Inflammatory macrophage treated with lipopolysaccharide for 4 hours (primary cell): Measurements from ENCODE around the gene BCAP29.
"Not testable (repeated sequence)": the region's sequence is repeated elsewhere in the genome, so short reads cannot be mapped to it uniquely, and the experiment has no call there.

Experiments
- DNase-seq: peaks from one replicate; pipeline ENCODE4 v3.0.0-alpha.2; 2020

Gene BCAP29, protein sequence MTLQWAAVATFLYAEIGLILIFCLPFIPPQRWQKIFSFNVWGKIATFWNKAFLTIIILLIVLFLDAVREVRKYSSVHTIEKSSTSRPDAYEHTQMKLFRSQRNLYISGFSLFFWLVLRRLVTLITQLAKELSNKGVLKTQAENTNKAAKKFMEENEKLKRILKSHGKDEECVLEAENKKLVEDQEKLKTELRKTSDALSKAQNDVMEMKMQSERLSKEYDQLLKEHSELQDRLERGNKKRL

DNA sequence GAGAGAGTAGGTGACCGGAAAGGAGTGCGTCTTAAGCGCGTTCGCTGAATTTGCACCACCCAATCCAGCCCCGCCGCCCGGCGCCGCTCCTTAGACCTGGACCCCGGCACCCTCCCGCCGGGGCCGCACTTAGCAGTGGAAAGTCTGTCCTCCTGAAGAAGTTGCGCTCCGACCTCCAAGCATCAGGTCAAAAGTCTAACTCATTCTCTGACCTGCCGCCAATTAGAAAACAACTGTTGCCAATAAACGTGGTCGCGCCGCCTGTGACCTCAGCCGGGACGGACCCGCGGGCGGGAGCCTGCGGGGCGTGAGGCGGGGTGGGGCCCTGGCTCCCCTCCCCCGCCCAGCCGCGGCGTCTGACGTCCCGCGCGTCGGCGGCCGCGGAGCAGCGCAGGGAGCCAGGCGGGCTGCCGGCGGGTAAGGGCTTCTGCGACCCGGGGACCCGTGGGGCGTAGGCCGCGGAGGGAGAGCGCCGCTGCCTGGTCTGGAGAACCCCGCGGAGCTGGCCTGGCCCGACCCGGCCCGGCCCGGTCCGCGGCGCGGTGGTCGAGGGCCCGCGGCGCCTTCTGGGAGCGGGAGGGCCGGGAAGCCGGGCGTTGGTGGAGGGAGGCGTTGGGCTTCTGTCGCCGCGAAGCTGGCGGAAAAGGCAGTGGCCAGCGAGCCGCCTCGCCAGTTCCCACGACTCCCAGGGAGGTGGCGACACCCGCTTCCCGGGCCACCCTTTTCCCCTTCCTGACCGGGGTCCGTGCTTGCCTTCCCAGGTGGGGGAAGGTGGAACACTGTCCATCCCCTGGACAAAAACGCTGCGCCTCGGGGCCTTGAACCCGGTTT lies at the start of gene BCAP29:
Gene BCAP29, plus strand, starts transcription at position 362 of the 831 bp plus-strand sequence. CDS start 527 bp downstream, outside the sequence.
- DNase-seq = peak; percentile 78

GRCh38 chr7:107530751-107531150 lies 49.3 kb upstream of the BCAP29 start:
- DNase-seq = peak; percentile 5

DNA sequence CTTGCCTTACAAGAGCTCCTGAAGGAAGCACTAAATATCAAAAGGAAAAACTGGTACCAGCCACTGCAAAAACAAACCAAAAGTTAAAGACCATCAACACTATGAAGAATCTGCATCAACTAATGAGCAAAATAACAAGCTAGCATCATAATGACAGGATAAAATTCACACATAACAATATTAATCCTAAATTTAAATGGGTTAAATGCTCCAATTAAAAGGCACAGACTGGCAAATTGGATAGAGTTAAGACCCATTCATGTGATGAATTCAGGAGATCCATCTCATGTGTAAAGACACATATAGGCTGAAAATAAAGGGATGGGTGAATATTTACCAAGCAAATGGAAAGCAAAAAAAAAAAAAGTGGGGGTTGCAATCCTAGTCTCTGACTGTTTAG lies 45.9 kb upstream of the BCAP29 start:
- DNase-seq = no peak

DNA sequence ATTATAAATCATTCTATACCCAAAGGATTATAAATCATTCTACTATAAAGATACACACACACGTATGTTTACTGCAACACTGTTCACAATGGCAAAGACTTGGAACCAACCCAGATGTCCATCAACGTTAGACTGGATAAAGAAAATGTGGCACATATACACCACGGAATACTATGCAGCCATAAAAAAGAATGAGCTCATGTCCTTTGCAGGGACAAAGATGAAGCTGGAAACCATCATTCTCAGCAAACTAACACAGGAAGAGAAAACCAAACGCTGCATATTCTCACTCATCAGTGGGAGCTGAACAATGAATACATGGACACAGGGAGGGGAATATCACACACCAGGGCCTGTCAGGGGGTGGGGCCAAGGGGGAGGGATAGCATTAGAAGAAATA lies 42.8 kb upstream of the BCAP29 start:
- not testable (repeated sequence) for DNase-seq

- DNase-seq = no peak
Observed at GRCh38 chr7:107538001-107538400, 42.0 kb upstream of the BCAP29 start.

- DNase-seq = no peak
Observed at GRCh38 chr7:107543338-107543993, 36.6 kb upstream of the BCAP29 start.

DNA sequence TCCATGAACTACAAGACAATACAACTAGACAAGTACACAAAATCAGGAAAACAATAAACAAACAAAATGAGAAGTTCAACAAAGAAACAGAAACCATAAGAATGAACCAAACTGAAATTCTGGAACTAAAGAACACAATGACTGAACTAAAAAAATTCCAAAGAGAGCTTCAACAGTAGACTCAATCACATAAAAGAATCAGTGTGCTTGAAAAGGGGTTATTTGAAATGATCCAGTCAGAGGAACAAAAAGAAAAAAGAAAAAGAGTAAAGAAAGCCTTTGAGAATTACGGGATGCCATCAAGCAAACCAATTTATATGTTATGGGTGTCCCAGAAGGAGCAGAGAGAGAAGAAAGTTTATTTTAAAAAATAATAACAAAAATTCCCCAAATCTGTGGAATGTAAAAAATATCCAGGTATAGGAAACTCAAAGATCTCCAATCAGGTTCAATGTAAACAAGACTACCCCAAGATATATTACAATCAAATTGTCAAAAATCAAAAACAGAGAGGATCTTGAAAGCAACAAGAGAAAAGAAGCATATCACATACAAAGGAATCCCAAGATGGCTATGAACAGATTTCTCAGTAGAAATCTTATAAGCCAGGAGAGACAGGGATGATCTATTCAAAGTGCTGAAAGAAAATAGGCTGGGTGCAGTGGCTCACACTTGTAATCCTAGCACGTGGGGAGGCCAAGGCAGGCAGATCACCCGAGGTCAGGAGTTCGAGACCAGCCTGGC lies 35.0 kb upstream of the BCAP29 start:
- DNase-seq = no peak

DNA sequence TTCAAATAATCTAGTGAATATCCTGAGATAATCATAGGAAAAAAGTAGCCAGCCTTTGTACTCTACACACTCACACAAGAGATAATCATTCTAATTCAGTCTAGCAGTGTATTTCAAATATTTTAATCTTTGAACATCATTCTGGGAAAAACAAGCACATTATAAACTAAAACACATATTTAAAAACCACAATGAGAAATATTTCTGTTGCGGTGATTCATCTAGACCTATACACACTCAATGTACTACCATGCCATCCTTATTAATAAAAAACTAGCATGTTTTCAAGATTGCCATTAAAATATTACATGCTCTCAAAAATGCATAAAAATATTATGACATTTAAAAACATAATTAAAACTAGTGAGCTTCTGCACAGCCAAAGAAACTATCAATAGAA lies 28.1 kb upstream of the BCAP29 start:
- no peak for DNase-seq

- DNase-seq = no peak
Observed at GRCh38 chr7:107555893-107556292, 24.2 kb upstream of the BCAP29 start.

DNA sequence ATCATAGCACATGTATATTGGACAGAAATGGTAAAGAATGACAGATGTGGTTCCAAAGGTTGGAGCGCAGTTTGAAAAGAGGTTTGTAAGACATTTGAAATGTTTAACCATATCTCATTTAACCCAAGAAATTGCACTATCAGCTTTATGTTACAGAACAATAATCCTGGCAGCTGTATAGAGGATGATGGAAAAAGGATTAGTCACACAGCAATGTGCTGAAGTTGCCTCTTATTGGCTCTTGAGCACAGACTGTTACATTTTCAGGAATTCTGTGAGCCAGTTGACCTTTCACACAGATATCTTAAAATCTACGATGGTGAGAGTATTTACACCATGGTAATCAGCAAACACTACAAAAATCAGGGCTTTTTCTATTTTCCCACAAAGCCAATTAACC lies 20.2 kb upstream of the BCAP29 start:
- no peak for DNase-seq

DNA sequence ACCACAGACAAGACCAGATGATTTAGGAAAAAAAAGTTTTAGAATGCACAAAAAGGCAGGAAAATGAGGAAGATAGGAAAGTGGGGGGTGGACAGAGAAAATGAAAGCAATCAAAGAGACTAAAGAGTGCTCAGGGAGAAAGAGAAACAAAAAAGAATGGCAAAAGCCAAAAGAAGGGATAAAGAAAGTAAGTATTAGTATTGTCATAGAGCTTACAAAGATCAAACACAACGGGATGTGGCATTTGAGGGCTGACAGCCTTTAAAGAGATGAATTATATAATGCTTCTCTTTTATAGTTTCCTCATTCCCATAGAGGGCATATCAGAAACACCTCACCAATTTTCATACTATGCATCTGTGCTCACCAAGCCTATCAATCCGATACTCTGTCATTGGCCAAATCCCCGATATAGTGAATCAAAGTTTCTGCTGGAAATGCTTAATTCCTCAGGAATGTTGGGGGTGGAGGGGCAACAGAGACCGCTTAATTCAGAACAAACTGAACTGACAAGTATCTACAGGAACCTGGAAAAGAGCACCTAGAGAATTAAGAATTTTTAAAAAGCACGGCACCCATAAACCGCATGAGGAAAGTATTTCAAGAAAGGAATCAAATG lies 19.0 kb upstream of the BCAP29 start:
- peak; percentile 60 for DNase-seq

DNA sequence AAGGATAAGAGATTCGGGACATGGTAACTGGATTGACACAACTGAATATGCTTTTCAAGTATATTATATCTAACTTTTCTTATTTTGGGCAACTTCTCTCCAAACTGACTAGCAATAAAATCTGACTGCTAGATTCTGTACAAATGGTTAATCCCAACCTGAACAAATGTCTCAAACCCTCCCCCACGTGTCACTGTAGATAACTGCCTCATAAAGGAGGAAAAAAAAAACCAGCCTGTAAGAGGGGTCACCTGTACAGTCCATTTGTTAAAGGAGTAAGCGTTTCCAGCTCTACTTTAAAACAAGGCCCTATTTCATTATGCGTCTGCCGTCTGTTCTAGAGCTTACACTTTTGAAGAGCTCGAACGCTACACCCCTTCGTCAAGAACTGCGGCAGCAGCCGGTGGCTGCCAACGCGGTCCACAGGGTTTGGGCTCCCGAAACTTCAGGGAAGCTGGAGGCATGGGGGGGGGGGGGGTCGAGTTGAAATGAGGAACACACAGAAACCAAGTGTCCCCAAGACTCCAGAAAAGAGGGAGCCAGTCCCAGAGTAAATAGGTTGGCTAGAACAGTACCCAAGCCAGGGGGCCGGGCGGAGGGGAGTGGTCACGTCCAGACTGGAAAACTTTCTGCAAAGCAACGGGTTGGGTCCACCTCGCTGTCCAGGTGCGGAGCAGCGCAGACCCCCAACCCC lies 16.8 kb upstream of the BCAP29 start:
- DNase-seq = peak; percentile 19

- peak; percentile 76 for DNase-seq
Observed at GRCh38 chr7:107563775-107564552, 16.1 kb upstream of the BCAP29 start, which contains the start of the genes COG5 and DUS4L. TSS of gene COG5 (minus strand) at chr7:107563920. CDS start at chr7:107563896, 24 bp downstream. TSS of gene DUS4L (plus strand) at chr7:107563971. CDS start at chr7:107567071, 3,100 bp downstream.

GRCh38 chr7:107564553-107565298 lies 15.3 kb upstream of the BCAP29 start:
- DNase-seq = peak; percentile 36

GRCh38 chr7:107570298-107570697 lies 9.7 kb upstream of the BCAP29 start:
- DNase-seq = no peak

DNA sequence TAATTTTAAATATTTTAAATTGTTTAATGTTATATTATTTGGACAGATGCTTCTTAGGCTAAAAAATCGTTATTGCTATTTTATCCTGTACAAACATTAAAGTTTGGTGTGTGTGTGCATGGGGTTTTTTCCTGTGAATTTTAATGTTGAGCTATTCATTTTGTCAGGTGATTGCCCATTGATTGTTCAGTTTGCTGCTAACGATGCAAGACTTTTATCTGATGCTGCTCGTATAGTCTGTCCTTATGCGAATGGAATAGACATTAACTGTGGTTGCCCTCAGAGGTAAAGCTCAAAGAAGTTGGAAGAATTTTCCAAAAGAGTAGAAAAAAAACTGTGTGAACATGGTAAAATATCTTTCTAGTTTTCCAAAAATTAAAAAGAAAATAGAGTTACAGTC lies 6.5 kb upstream of the BCAP29 start:
- no peak for DNase-seq

DNA sequence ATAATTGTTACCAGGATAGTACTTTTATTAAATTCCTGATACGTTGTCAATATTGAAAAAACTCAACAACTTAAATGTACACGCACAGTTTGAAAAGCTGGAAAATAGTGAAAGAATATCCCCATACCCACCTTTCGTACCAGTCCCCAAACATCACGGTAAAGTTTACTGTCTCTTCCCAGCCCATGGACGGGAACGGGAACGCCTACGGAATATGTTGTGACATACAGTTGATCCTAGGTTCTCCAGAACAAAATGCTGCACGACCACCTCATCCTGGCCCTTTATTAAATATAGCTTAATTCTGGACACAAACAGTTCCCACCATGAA lies 527 bp upstream of the BCAP29 start:
- no peak for DNase-seq

- no peak for DNase-seq
Observed at GRCh38 chr7:107580716-107581383, 804 bp downstream of the BCAP29 start.

- DNase-seq = no peak
Observed at GRCh38 chr7:107581387-107582013, 1.5 kb downstream of the BCAP29 start.
